Caco-2 (cell line): Measurements from ENCODE around the gene TSACC. TPM values are rescaled to one million over a fixed set of nuclear protein-coding genes. Genes with fewer than 3 reads are reported as not detected.

Experiments used
- BruUV-seq: library from RNA; stranded (reverse); fragments of 400-500 nt; replicated peaks from 2 replicates; lab custom pipeline; 2021; lab: Mats Ljungman, UMichigan
- CTCF ChIA-PET: fragments of 300-600 bp; sonication (Branson Sonifier 250); formaldehyde crosslinking; loops from one replicate; lab custom pipeline; 2022; ENCODE audit warnings: antibody characterized with exemption; lab: Charles Lee
- POLR2A ChIA-PET: fragments of 300-600 bp; sonication (Branson Sonifier 250); formaldehyde crosslinking; loops from one replicate; lab custom pipeline; 2022; ENCODE audit warnings: antibody characterized with exemption; lab: Charles Lee
- DNase-seq, 2 experiments: peaks; one replicate each; pipeline versions ENCODE4 v3.0.0 to v3.0.0-alpha.2; 2020 to 2022
- H3K27me3 ChIP-seq: replicated peaks from 2 replicates; pipeline ENCODE4 v1.6.0; 2011; ENCODE audit warnings: low read length; ENCODE audit not compliant: control insufficient read depth, insufficient read depth
- H3K36me3 ChIP-seq: 2 replicates; pipeline ENCODE4 v1.5.1; 2011; ENCODE audit warnings: low read length; ENCODE audit not compliant: control insufficient read depth, insufficient read depth
- H3K4me1 ChIP-seq: fragments of 250-450 bp; sonication (Bioruptor Pico); 2 replicates; pipeline ENCODE4 v1.5.1; 2020; ENCODE audit warnings: mild to moderate bottlenecking
- H3K4me3 ChIP-seq: 2 replicates; pipeline ENCODE4 v1.5.1; 2011; ENCODE audit warnings: low read depth, mild to moderate bottlenecking, control low read depth, low read length
- H3K9me3 ChIP-seq: fragments of 250-450 bp; sonication (Bioruptor Pico); 2 replicates; pipeline ENCODE4 v1.5.1; 2020; ENCODE audit warnings: mild to moderate bottlenecking, moderate library complexity
- H3K27ac Mint-ChIP-seq: one replicate; pipeline ENCODE4 v1.8.0; 2022; ENCODE audit warnings: mixed read lengths; ENCODE audit not compliant: unreplicated experiment
- H3K27me3 Mint-ChIP-seq: one replicate; pipeline ENCODE4 v1.8.0; 2022; ENCODE audit warnings: mixed read lengths; ENCODE audit not compliant: insufficient read depth, unreplicated experiment
- H3K36me3 Mint-ChIP-seq: one replicate; pipeline ENCODE4 v1.8.0; 2022; ENCODE audit warnings: mild to moderate bottlenecking, mixed read lengths; ENCODE audit not compliant: insufficient read depth, unreplicated experiment
- H3K4me1 Mint-ChIP-seq: one replicate; pipeline ENCODE4 v1.8.0; 2022; ENCODE audit warnings: low read depth, mixed read lengths; ENCODE audit not compliant: unreplicated experiment
- H3K4me3 Mint-ChIP-seq: one replicate; pipeline ENCODE4 v1.8.0; 2022; ENCODE audit warnings: mild to moderate bottlenecking, moderate library complexity, mixed read lengths; ENCODE audit not compliant: unreplicated experiment
- H3K9me3 Mint-ChIP-seq: one replicate; pipeline ENCODE4 v1.8.0; 2022; ENCODE audit warnings: mixed read lengths; ENCODE audit not compliant: unreplicated experiment
- CTCF ChIP-seq, 2 experiments: fragments of 200-600 bp in 1 of 2; IDR thresholded peaks; 1 replicate in 1 of 2; 2 replicates in 1 of 2; pipeline versions ENCODE4 v1.5.1 to v1.8.0; 2011 to 2022; ENCODE audit warnings: antibody characterized with exemption in 1 of 2, control low read depth in 1 of 2, inconsistent platforms in 1 of 2, low read depth in 1 of 2, low read length in 1 of 2, mild to moderate bottlenecking in 1 of 2, moderate library complexity in 1 of 2; ENCODE audit not compliant: insufficient read depth in 1 of 2, severe bottlenecking in 1 of 2, unreplicated experiment in 1 of 2
- intact Hi-C: fragments of 100-400 bp; cut with micrococcal nuclease; formaldehyde crosslinking; loops from one replicate; pipeline ENCODE4 v1.10.0; 2022; ENCODE audit not compliant: unreplicated experiment
- total RNA-seq: library from RNA; stranded (reverse); gene quantifications from 2 replicates; pipeline ENCODE4 v1.2.3, GENCODE V29; 2022

Gene TSACC
- total RNA-seq, 1 experiment from 2014 or later: 3.9 TPM

GRCh38 chr1:156392452-156392853 lies 54.1 kb downstream of the TSACC start:
- no peaks in the 10 kb centered on the region for H3K27me3 Mint-ChIP-seq
- intact Hi-C loops: no loop called here
- no peaks in the 10 kb centered on the region for H3K27me3 ChIP-seq
- H3K9me3 Mint-ChIP-seq: no peaks in the 10 kb centered on the region
- H3K4me3 Mint-ChIP-seq: no peak overlapping the region
- peaks cover 9% of the 10 kb centered on the region for H3K4me1 Mint-ChIP-seq
- peaks cover 5% of the 10 kb centered on the region for H3K36me3 Mint-ChIP-seq
- no peaks in the 10 kb centered on the region for H3K36me3 ChIP-seq
- no peak overlapping the region for H3K27ac Mint-ChIP-seq
- CTCF ChIA-PET: interaction anchor here (0.9 kb wide), 1 partner anchor 27 kb away, joined by 3 read pairs; no protein-coding TSS in a partner anchor
- no peak for TF ChIP-seq CTCF (IDR thresholded peaks at IDR 0.05; ENCODE audit: insufficient read depth in 1 of 2, low read depth in 1 of 2, low read length in 1 of 2, severe bottlenecking in 1 of 2, unreplicated experiment in 1 of 2)
- H3K4me1 ChIP-seq: no peaks in the 10 kb centered on the region
- POLR2A ChIA-PET: no interaction called here
- H3K4me3 ChIP-seq: no peak overlapping the region
- H3K9me3 ChIP-seq: no peaks in the 10 kb centered on the region
- no TSS peak for BruUV-seq
- no peak for DNase-seq

- Mint-ChIP-seq H3K27ac (no peak overlapping the region), H3K4me3 (no peak overlapping the region), H3K9me3 (peaks cover 1% of the 10 kb centered on the region), H3K4me1 (peaks cover 10% of the 10 kb centered on the region), H3K27me3 (no peaks in the 10 kb centered on the region), H3K36me3 (peaks cover 5% of the 10 kb centered on the region)
- Histone ChIP-seq H3K4me3 (no peak overlapping the region), H3K9me3 (no peaks in the 10 kb centered on the region), H3K4me1 (peaks cover under 1% of the 10 kb centered on the region; the same call in 1 of the 2 replicates), H3K36me3 (no peaks in the 10 kb centered on the region), H3K27me3 (no peaks in the 10 kb centered on the region)
- CTCF ChIA-PET: no interaction called here
- DNase-seq: no peak
- POLR2A ChIA-PET: no interaction called here
- no peak for TF ChIP-seq CTCF (IDR thresholded peaks at IDR 0.05; ENCODE audit: insufficient read depth in 1 of 2, low read depth in 1 of 2, low read length in 1 of 2, severe bottlenecking in 1 of 2, unreplicated experiment in 1 of 2)
- BruUV-seq: no TSS peak
- intact Hi-C loops: no loop called here
Measured at GRCh38 chr1:156393095-156393494, 54.8 kb downstream of the TSACC start.

GRCh38 chr1:156394082-156394481 lies 55.8 kb downstream of the TSACC start:
- intact Hi-C loops: no loop called here
- peaks cover 5% of the 10 kb centered on the region for H3K4me1 ChIP-seq

More at GRCh38 chr1:156394082-156394481, 55.8 kb downstream of the TSACC start:
- H3K36me3 Mint-ChIP-seq: peaks cover 11% of the 10 kb centered on the region
- POLR2A ChIA-PET: no interaction called here
- no peak overlapping the region for H3K27ac Mint-ChIP-seq
- BruUV-seq: no TSS peak
- DNase-seq: no peak
- no peak overlapping the region for H3K4me3 Mint-ChIP-seq
- H3K4me1 Mint-ChIP-seq: peaks cover 16% of the 10 kb centered on the region
- H3K4me3 ChIP-seq: no peak overlapping the region
- H3K27me3 Mint-ChIP-seq: no peaks in the 10 kb centered on the region
- no peak for TF ChIP-seq CTCF (IDR thresholded peaks at IDR 0.05; ENCODE audit: insufficient read depth in 1 of 2, low read depth in 1 of 2, low read length in 1 of 2, severe bottlenecking in 1 of 2, unreplicated experiment in 1 of 2)
- H3K9me3 ChIP-seq: 0 out of 2 replicates have a peak, but pooled peaks cover 3% of the 10 kb centered on the region
- peaks cover 10% of the 10 kb centered on the region for H3K9me3 Mint-ChIP-seq
- no peaks in the 10 kb centered on the region for H3K36me3 ChIP-seq
- H3K27me3 ChIP-seq: no peaks in the 10 kb centered on the region
- CTCF ChIA-PET: interaction anchor here (1.0 kb wide), 1 partner anchor 51 kb away, joined by 6 read pairs; no protein-coding TSS in a partner anchor
